ENCODE measurements around the gene PRR23C.
"Not testable (repeated sequence)": the region's sequence is repeated elsewhere in the genome, so short reads cannot be mapped to it uniquely, and the experiment has no call there.

Gene PRR23C

DNA sequence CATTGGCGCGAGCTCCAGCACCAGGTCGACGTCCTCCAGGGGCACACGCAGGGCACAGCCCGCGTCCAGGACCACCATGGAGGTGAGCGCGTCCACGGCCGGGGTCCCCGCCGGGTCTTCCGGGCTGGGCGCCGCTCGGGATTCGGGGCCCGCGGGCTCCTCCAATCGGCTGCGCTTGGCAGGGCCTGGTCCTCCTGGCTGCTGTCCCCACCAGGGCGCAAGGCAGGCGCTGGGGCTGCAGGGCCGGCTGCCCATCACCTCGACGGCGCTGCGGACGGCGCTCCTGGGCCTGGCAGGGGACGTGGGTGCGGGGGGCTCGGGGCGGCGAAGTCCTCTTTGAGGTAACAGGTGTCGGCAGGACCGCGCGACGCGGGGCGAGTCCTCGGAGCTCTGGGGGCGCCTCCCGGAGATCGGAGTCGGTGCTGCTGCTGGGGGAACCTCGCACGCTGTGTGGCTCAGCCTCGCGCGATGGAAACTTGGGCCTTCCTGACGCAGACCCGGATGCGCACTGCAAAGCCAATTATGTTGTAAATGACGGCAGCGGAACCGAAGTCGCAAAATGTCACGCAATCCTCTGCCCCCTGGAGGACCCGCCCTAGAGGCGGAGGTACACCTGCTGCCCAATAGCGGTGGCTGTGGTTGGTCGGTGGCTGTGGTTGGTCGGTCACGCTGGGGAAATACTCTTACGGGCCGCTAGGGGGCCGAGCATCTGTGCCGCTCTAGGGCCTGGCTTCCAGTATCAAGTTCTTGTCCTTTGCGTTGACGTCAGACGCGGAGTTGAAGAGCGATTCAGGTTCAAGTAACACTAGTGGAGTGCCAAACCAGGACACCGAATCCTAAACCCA lies at the start of gene PRR23C:
Gene PRR23C, minus strand, starts transcription at position 527 of the 845 bp plus-strand sequence. Its CDS starts 272 bp downstream, at position 255.
- peak; percentile 25 for DNase-seq (ENCODE audit: low spot score)

DNA sequence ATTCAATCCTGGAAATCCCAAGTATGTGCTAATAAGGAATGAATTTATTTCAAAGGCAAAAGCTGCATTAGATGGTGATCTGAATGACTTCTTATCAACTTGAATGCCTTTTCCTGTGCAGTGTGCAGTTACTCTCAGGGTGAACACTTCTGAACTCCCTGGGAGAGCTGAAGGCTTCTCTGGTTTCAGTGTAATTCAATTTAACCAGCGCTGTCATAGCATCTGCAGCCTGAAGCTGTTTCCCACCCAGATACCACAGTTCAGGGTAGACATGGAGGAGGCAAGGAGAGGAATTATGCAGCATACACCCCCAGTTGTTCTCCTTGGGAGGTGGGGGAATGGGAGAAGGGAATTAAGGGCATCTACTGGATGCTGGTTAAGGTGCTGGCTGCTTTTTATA lies 49.1 kb upstream of the PRR23C start:
- no peak for DNase-seq (ENCODE audit: low spot score)

DNA sequence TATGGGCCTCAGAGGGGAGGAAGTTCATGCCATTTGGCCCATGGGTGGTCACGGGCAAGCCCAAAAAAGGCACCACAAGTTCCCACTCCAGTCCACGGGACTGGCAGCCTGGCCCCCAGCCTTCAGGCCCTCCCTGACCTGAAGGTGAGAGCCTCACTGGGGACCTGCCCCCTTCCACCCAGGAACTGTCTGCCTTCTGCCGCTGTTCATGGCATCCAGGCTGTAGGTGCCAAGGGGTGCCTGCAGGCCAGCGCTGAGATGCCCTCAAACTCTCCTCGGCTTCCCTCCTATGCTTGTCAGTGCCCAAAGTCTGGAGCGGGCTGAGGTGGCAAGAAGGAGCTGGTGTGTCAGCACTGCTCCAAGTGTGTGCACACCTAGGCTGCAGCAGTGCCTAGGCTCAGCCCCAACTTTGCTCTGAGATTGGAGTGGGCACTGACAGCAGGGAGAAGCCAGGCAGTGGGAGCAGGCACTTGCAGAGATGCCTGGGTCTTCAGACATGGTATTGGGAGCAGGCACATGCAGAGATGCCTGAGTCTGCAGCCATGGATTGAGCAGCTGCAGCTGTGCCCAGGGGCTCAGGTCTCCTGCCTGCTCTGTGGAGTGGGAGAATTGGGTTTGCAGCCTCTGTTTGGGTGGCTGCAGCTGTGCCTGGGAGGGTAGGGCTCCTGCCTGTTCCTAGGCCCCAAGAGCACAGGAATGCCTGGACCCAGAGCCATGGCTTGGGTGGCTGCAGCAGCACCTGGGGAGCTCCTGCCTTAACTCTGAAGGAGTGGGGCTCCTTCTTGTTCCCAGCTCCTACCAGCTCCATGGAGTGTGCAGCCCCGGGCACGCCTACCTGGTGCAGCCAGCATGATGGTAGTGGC lies 44.0 kb upstream of the PRR23C start:
- DNase-seq (ENCODE audit: low spot score): no peak

DNA sequence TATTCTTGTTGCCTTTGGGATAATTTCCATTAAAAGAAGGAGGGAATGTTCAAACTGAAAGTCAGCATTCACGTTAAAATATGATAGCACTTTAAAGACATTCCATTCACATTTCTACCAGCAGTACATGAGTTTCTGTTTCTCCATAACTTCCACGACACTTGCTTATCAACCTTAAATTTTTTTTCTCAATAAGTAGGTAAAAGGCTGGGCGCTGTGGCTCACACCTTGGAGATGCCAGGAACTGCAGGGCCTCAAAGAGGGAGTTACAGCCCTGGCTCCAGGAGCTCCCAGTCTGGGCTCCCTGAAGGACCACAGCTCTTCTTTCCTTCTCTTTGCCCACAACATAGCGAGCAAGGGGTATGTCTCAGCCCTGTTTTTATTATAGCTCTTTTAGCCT lies 42.9 kb upstream of the PRR23C start:
- DNase-seq (ENCODE audit: low spot score): no peak

DNA sequence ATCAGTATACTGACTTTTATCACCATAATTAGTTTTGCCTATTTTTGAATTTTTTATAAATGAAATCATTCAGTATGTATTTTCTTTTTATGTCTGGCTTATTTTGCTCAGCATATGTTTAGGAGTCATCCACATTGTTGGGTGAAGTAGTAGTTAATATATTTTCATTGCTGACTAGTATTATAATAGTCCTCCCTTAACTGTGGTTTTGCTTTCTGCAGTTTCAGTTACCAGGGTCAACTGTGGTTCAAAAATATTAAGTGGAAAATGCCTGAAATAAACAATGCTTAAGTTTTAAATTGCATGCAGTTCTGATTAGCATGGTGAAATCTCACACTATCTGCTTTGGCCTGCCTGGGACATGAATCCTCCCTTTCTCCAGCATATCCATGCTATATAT lies 39.5 kb upstream of the PRR23C start:
- DNase-seq (ENCODE audit: low spot score): no peak

DNA sequence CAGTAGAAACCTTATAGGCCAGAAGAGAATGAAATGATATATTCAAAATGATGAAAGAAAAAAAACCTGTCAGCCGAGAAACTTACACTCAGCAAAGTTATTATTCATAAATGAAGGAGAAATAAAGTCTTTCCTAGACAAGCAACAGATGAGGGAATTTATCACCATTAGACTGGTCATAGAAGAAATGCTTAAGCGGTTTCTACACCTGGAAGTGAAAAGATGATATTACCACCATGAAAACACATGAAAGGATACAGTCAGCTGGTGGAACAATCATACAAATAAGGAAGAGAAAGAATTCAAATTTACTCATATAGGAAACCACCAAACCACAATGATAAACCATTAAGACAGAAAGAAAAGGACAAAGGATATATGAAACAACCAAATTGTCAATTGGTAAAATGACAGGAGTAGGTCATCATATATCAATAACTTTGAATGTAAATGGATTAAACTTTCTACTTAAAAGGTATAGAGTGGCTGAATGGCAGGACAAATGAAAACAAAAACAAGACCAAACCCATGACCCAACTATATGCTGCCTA lies 29.9 kb upstream of the PRR23C start:
- DNase-seq (ENCODE audit: low spot score): no peak

DNA sequence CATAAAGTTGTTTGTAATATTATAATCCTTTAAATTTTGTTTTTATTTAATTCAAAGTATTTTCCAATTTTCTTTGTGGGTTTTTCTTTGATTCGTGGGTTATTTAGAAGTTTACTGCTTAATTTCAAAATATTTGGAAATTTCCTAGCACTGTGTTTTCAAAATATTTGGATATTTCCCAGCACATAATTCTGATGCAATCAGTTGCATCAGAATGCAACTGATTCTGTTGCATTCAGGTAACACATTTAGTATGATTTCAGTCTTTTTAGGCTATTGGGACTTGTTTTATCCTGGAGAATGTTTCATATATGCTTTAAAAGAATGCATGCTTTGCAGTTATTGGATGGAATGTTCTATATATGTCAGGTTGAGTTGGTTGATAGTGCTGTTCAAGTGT lies 18.2 kb upstream of the PRR23C start:
- DNase-seq (ENCODE audit: low spot score): no peak

DNA sequence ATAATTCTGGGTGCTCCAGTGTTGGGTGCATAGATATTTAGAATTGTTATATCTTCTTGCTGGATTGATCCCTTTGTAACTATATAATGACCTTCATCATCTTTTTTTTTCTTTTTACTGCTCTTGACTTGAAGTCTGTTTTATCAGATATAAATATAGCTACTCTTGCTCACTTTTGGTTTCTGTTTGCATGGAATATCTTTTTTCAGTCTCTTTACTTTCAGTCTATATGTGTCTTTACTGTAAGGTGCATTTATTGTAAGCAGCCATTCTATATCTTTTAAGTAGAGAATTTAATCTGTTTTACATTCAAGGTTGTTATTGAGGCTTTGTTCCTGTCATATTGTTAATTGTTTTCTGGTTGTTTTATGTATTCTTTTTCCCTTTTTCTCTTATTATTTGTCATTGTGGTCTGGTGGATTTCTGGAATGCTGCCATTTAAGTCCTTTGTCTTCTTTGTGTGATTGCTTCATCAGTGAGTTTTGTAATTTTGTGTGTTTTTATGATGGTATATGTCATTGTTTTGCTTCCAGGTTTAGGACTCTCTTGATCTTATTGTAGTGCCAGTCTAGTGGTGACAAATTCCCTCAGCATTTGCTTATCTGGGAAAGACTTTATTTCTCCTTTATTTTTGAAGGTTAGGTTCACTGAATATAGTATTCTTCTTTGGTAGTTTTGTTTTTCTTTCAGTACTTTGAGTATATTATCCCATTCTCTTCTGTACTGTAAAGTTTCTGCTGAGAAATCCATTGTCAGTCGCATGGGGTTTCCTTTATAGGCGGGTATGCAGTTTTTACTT lies 8.3 kb upstream of the PRR23C start:
- no peak for DNase-seq (ENCODE audit: low spot score)

DNA sequence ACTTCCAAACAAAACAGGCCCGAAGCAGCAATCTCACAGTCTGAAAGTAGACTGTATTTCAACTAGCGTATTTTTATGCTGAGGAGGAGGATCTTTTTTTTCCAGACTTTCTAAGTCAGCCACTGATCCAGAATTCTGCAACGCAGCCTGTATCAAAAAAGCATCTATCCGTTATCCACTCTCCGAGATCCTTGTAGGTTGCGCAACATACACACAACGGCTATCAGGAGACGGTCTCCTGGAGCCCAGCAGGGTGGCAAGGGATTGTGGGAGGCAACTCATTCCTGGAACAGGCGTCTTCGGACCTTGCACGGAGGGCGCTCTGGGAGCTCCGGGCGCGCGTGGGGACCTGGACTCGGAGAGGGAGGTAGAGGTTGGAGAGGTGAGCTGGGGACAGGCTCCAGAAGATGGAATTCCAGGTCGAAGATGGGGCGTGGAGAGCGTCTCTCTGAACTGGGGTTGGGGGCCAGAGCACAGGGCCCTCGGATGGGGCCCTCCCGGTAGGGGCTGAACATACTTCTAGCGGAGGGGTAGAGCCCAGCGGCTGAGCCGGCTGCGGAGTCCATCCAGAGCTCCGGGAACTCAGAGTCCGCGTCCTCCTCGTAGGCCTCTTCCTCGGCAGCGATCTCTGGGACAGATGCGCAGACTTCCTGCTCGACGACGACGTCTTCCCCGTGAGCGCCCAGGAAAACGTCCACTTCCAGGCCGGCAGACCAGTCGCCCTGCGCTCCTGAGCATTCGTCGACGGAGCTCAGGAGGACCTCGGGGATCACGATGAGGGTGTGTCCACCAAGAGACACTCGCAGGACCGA lies 932 bp downstream of the PRR23C start:
- no peak for DNase-seq (ENCODE audit: low spot score)

DNA sequence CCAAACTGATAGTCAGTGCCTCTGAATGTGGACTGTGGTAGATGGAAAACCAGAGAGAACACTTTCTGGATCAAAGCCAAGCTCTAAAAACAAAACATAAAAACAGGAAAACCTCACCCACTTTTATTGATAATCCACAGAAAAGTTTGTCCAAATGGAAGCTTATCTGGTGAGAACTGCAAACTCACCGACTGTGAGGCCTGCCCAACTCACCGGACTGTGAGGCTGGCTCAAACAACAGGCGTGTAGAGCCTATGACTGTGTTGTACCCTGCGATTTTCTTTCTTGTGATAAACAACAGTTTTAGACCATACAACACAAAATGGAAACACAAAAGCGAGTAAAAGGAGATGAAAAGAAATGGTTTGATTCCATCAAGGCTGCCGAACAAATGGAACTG lies 7.2 kb downstream of the PRR23C start:
- no peak for DNase-seq (ENCODE audit: low spot score)

DNA sequence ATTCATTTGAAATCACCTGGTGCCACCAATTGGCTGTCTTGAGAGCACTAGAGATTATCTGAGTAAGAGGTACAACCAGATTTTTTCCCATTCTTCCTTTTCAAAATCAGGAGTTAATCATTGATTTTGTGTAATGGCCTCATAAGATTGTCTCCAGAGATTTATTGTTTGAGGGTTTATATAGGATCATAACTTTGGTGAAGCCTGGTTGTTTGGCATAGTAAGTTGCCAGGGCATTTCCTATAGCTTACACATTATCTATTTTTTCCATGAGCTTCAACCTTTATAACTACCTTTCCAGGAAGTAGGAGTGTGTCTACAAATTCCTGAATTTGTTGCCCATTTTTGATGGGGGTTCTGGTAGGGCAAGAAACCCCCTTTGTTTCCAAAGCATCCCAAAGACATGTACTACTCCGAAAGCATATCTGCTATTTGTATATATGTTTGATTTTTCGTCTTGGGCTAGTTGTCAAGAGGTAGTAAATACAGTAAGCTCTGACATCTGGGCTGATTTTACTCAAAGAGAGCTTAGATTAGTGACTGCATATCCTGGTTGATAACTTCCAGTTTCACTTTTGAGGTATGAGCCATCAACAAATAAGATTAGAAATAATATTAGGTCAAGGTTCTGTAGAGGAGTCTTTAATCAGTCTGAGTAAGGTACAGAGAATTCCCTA lies 12.2 kb downstream of the PRR23C start:
- DNase-seq (ENCODE audit: low spot score): no peak

DNA sequence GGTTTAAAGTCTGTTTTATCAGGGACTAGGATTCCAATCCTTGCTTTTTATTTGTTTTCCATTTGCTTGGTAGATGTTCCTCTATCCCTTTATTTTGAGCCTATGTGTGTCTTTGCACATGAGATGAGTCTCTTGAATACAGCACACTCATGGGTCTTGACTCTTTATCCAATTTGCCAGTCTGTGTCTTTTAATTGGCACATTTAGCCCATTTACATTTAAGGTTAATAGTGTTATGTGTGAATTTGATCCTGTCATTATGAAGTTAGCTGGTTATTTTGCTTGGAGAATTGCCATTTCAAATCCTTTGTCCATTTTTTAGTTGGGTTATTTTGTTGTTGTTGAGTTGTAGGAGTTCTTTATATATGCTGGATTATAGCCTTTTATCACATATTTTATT lies 14.1 kb downstream of the PRR23C start:
- not testable (repeated sequence) for DNase-seq (ENCODE audit: low spot score)

DNA sequence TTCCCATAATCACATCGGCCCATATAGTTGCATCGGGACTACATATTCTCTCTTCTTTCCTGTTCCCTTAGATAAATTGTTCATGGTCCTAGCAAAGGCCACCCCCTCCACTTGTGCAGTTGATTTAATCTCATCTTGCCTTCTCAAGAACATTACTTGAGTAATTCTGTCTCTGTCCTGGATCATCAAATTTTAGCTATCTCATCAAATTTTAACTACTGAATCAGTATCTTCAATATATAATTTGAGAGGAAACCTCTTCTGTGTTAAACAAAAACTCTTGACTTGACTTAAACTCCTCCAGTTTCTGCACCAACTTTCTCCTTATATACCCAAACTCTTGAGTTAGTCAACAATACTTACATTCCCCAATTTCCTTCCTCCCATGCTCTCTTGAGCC lies 19.7 kb downstream of the PRR23C start:
- no peak for DNase-seq (ENCODE audit: low spot score)

DNA sequence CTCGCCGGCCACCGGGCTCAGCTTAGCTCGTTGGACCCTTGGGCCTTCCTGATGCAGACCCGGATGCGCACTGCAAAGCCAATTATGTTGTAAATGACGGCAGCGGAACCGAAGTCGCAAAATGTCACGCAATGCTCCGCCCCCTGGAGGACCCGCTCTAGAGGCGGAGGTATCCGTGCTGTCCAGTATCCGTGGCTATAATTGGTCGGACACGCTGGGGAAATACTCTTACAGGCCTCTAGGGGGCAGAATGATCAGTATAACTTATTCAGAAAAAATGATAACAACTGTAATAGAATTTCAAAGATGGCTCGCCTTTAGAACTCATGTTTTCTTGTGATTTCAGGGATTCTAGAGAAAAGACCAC lies 23.8 kb downstream of the PRR23C start, which contains the start of gene PRR23B:
Gene PRR23B, minus strand, starts transcription at position 59 of the 367 bp plus-strand sequence. CDS start 265 bp downstream, outside the sequence.
- no peak for DNase-seq (ENCODE audit: low spot score)

DNA sequence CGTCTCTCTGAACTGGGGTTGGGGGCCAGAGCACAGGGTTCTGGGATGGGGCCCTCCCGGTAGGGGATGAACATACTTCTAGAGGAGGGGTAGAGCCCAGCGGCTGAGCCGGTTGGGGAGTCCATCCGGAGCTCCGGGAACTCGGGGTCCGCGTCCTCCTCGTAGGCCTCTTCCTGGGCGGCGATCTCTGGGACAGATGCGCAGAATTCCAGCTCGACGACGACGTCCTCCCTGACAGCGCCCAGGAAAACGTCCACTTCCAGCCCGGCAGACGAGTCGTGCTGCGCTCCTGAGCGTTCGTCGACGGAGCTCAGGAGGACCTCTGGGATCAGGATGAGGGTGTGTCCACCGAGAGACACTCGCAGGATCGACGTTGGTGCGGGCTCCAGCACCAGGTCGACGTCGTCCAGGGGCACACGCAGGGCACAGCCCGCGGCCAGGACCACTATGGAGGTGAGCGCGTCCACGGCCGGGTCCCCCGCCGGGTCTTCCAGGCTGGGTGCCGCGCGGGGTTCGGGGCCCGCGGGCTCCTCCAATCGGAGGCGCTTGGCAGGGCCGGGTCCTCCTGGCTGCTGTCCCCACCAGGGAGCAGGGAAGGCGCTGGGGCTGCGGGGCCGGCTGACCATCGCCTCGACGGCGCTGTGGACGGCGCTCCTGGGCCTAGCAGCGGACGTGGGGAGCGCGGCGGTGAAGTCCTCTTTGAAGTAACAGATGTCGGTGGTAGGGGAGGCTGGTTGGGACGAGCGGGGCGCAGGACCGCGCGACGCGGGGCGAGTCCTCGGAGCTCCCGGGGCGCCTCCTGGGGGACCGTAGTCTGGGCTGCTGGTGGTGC lies 24.4 kb downstream of the PRR23C start:
- no peak for DNase-seq (ENCODE audit: low spot score)

DNA sequence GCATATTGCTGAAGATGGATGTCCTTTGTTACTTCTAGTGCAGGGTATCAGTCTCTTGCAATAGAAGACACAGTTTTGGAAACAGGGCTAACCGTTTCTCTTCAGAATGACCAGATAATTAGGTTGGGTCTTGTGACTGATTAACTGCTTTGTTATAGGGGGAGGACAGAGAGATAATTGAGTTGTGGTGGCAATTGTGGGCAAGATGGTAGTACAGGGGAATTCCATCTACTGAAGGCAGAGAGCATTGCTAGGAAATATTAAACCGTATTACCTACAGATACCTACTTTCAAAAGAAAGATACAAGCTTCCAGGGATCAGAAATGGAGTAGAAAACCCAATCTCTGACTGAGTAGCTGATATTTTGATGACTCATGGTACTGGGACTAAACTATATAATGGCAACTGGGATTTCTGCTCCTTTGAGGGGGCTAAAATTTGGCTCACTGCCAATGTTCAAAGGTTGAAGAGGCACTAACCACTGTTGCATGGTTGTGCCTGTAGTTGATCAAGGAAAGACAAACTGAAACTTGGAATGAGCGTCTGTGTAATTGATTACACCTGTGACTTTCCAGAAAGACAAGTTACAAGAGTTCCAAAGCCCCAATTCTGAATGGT lies 28.2 kb downstream of the PRR23C start:
- DNase-seq (ENCODE audit: low spot score): no peak

DNA sequence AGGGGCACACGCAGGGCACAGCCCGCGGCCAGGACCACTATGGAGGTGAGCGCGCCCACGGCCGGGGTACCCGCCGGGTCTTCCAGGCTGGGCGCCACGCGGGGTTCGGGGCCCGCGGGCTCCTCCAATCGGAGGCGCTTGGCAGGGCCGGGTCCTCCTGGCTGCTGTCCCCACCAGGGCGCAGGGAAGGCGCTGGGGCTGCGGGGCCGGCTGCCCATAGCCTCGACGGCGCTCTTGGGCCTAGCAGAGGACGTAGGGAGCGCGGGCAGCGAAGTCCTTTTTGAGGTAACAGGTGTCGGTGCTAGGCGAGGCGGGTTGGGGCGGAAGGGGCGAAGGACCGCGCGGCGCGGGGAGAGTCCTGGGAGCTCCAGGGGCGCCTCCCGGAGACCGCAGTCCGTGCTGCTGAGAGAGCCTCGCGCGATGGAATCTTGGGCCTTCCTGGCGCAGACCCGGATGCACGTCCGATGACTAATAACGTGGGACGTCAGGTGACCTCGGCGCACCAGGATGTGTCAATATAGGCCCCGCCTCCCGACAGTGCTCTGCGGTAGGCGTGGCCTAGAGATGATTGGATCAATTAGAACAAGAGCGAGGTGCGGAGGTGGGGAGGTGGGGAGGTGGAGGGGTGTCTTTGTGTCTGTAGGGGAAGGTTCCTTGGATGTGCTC lies 38.5 kb downstream of the PRR23C start, which contains the start of gene PRR23A:
Gene PRR23A, minus strand, starts transcription at position 218 of the 666 bp plus-strand sequence. Its CDS starts 0 bp downstream, at position 218.
- no peak for DNase-seq (ENCODE audit: low spot score)

DNA sequence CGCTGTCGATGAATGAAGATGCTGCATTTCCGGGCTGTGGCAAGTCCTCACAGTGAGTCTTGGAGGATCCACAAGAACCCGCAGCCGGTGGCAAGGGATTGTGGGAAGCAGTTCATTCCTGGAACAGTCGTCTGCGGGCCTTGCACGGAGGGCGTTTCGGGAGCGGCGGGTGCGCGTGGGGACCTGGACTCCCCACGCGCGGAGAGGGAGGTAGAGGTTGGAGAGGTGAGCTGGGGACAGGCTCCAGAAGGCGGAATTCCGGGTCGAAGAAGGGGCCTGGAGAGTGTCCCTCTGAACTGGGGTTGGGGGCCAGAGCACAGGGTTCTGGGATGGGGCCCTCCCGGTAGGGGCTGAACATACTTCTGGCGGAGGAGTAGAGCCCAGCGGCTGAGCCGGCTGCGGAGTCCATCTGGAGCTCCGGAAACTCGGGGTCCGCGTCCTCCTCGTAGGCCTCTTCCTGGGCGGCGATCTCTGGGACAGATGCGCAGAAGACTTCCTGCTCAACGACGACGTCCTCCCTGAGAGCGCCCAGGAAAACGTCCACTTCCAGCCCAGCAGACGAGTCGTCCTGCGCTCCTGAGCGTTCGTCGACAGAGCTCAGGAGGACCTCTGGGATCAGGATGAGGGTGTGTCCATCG lies 39.2 kb downstream of the PRR23C start:
- DNase-seq (ENCODE audit: low spot score): no peak
